HL-60 (cell line): ENCODE measurements around the gene ADSL.

Source experiments
- CTCF ChIP-seq: IDR thresholded peaks from one replicate; pipeline ENCODE4 v1.5.1; 2011; ENCODE audit warnings: low read length, control low read depth, inconsistent platforms; ENCODE audit not compliant: insufficient read depth
- GABPA ChIP-seq: IDR thresholded peaks from 2 replicates; pipeline ENCODE4 v1.6.1; 2012; ENCODE audit warnings: low read depth
- POLR2AphosphoS5 ChIP-seq: IDR thresholded peaks from 2 replicates; pipeline ENCODE4 v1.6.1; 2012; ENCODE audit warnings: low read depth
- REST ChIP-seq: IDR thresholded peaks from 2 replicates; pipeline ENCODE4 v1.6.1; 2012; ENCODE audit warnings: low read depth; ENCODE audit not compliant: insufficient replicate concordance

GRCh38 chr22:40400159-40400558 is 53.9 kb downstream of the ADSL start:
- TF ChIP-seq REST (no peak), CTCF (no peak), POLR2AphosphoS5 (no peak; the same call in 1 of the 2 replicates), GABPA (no peak)
